ENCODE measurements around the gene DHDH. TPM values are rescaled to one million over a fixed set of nuclear protein-coding genes. Genes with fewer than 3 reads are reported as not detected.

The DHDH gene
- total and polyA plus RNA-seq, 11 donors, result 0.15 to 0.49 TPM; not detected in 9

GRCh38 chr19:48985711-48986110 lies 52.2 kb downstream of the DHDH start:
- no peaks in the 10 kb centered on the region for H3K27me3 ChIP-seq
- ATAC-seq (no peak), DNase-seq (no peak)
- intact Hi-C loops (cut with DNase I), result no loop called here
- H3K36me3 ChIP-seq, result peaks cover 0 to 89% (median 81%) of the 10 kb centered on the region in 9 donors
- no peak overlapping the region for H3K4me3 ChIP-seq
- TF ChIP-seq POLR2A (IDR thresholded peaks at IDR 0.05), result no peak
- no peak for TF ChIP-seq CTCF (IDR thresholded peaks at IDR 0.05)
- peaks cover 0 to 23% (median 11%) of the 10 kb centered on the region in 12 donors for H3K4me1 ChIP-seq
- no peak overlapping the region for H3K27ac ChIP-seq
- no peaks in the 10 kb centered on the region for H3K9me3 ChIP-seq
- 72 to 90% (median 83%) methylated on average over 10 to 13 of the region's 13 CpGs for WGBS, 4 donors

DNA sequence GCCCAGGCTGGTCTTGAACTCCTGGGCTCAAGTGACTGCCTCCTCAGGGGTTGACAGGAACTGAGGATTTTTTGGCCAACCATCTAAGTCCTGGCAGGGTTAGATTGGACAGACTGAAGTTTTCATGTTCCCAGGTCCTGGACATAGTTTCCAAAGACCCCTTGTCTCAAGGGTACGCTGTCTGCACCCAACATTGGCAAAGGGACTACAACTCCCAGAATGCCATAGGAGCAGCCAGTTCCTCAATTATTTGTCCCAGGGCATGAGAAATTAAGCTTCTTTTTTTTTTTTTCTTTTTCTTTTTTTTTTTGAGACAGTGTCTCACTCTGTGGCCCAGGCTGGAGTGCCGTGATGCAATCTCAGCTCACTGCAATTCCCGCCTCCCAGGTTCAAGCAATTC lies 52.7 kb downstream of the DHDH start:
- H3K27ac ChIP-seq, result no peak overlapping the region
- no peak for TF ChIP-seq CTCF (IDR thresholded peaks at IDR 0.05)
- TF ChIP-seq POLR2A (IDR thresholded peaks at IDR 0.05), result no peak
- ATAC-seq (no peak), DNase-seq (no peak)
- H3K36me3 ChIP-seq, result peaks cover 0 to 85% (median 76%) of the 10 kb centered on the region in 9 donors
- H3K4me3 ChIP-seq, result no peak overlapping the region
- intact Hi-C loops (cut with DNase I), result no loop called here
- 94 to 98% (median 96%) methylated on average over 3 of the region's 3 CpGs for WGBS, 4 donors
- no peaks in the 10 kb centered on the region for H3K9me3 ChIP-seq
- H3K27me3 ChIP-seq, result no peaks in the 10 kb centered on the region
- H3K4me1 ChIP-seq, result peaks cover 0 to 28% (median 16%) of the 10 kb centered on the region in 12 donors

DNA sequence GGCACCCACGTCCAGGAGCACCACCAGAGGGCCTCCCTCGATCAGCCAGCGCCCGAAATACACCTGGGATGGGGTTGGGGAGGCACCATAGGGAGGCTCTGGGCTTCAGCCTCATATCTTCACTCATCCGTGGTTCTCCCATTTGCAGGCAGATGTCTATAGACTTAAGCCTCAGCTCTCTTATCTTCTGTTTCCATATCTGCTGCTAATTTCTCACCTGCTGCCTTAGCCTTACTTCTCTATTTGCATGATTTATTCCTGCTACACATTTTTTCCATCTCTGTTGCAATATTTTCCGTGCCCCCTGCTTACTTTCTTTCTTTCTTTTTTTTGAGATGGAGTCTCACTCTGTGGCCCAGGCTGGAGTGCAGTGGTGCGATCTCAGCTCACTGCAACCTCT lies 53.8 kb downstream of the DHDH start:
- Histone ChIP-seq H3K9me3 (no peaks in the 10 kb centered on the region), H3K27ac (no peak overlapping the region), H3K4me1 (peaks cover 0 to 39% (median 23%) of the 10 kb centered on the region in 12 donors), H3K4me3 (no peak overlapping the region), H3K27me3 (no peaks in the 10 kb centered on the region), H3K36me3 (peaks cover 0 to 74% (median 65%) of the 10 kb centered on the region in 9 donors)
- no peak for DNase-seq
- intact Hi-C loops (cut with DNase I), result no loop called here
- no peak for ATAC-seq
- WGBS, 4 donors, result 90 to 92% (median 91%) methylated on average over 6 to 7 of the region's 7 CpGs
- no peak for TF ChIP-seq POLR2A (IDR thresholded peaks at IDR 0.05)
- no peak for TF ChIP-seq CTCF (IDR thresholded peaks at IDR 0.05)

- Histone ChIP-seq H3K4me3 (no peak overlapping the region), H3K36me3 (peaks cover 0 to 64% (median 55%) of the 10 kb centered on the region in 9 donors), H3K27ac (no peak overlapping the region), H3K9me3 (no peaks in the 10 kb centered on the region), H3K27me3 (no peaks in the 10 kb centered on the region), H3K4me1 (peaks cover 0 to 41% (median 24%) of the 10 kb centered on the region in 12 donors)
- no peak for DNase-seq
- WGBS, 4 donors, result 89 to 96% (median 94%) methylated on average over 7 of the region's 7 CpGs
- intact Hi-C loops (cut with DNase I), result no loop called here
- no peak for ATAC-seq
- no peak for TF ChIP-seq POLR2A (IDR thresholded peaks at IDR 0.05)
- no peak for TF ChIP-seq CTCF (IDR thresholded peaks at IDR 0.05)
Observed at GRCh38 chr19:48988286-48988685, 54.8 kb downstream of the DHDH start.

Measured in heart left ventricle (tissue), 16 donors.